Activated T-helper 2 cell treated with anti-CD3 and anti-CD28 coated beads, Interferon-gamma antibody, Interleukin-2, Interleukin-4, amounts not matched to agents 10 μg/mL and 5 μg/mL and 100 μg/mL, durations not matched to agents 14 hours and 24 hours and 36 hours (primary cell): ENCODE measurements around the gene FASTK. TPM values are rescaled to one million over a fixed set of nuclear protein-coding genes. Genes with fewer than 3 reads are reported as not detected.
"Not testable (repeated sequence)": the region's sequence is repeated elsewhere in the genome, so short reads cannot be mapped to it uniquely, and the experiment has no call there.

Experiments
- DNase-seq: peaks from one replicate; pipeline ENCODE4 v3.0.0; 2021; ENCODE audit warnings: low spot score
- H3K27ac Mint-ChIP-seq: one replicate; pipeline ENCODE4 v1.8.0; 2021; ENCODE audit warnings: mixed read lengths
- H3K27me3 Mint-ChIP-seq: one replicate; pipeline ENCODE4 v1.8.0; 2021; ENCODE audit warnings: low read depth, mixed read lengths
- H3K36me3 Mint-ChIP-seq: one replicate; pipeline ENCODE4 v1.8.0; 2021; ENCODE audit warnings: low read depth, mixed read lengths
- H3K4me1 Mint-ChIP-seq: one replicate; pipeline ENCODE4 v1.8.0; 2021; ENCODE audit warnings: low read depth, mixed read lengths
- H3K4me3 Mint-ChIP-seq: one replicate; pipeline ENCODE4 v1.8.0; 2021; ENCODE audit warnings: low read depth, mild to moderate bottlenecking, moderate library complexity, mixed read lengths
- H3K9me3 Mint-ChIP-seq: one replicate; pipeline ENCODE4 v1.8.0; 2021; ENCODE audit warnings: mixed read lengths
- intact Hi-C: fragments of 100-400 bp; cut with micrococcal nuclease; formaldehyde crosslinking; loops from one replicate; pipeline ENCODE4 v1.15.1; 2023
- total RNA-seq: library from RNA; stranded (reverse); gene quantifications from 2 replicates; pipeline ENCODE4 v1.2.3, GENCODE V29; 2022

FASTK gene
- total RNA-seq, 1 donor from 2014 or later: 83.2 TPM

DNA sequence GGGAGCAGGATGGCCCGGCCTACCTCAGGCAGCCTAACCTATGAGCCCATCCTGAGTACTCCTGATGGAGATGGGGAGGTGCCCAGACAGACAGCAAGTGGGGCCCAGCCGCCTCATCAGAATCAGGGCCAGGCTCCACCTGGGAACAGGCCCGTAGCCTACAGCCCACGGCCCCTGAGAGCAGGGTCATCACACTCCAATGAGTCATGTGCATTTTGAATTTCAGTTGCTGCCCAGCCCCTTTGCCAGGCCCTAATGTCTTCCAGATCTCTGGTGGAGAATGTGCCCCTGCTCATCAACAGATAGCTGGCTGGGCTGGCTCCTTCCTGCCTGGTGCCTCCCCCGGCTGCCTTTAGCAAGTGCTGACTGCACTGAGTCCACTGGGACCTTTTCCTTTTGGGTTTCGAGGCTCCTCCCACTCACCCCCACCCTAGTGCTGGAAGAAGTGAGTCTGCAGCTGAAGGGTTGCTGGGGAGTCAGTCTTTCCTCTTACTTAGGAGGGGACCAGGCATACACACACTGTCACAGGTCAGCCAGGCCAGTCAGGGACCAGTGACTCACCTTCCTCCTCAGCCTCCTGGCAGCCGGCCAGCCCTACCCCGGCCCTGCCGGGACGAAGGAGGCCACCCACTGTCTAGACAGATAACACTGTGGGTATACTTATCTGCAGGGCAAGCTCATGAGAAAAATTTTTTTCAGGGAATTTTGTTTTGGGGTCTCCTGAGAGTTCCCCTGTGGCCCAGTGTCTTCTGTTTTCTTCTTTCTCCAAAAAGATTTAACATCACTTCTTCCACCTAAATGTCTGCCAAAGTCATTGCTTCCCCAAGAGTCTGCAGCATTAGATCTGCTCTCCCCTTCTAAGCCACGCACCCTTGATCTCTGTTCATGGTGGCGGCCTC, 41.4 kb downstream of the FASTK start:
- H3K9me3 Mint-ChIP-seq: no peaks in the 10 kb centered on the region
- H3K27ac Mint-ChIP-seq: peak overlapping the region; percentile 91
- intact Hi-C loops: loop anchor here (1.0 kb wide), 2 partner anchors 11 to 19 kb away; partner anchors contain the start of gene ABCB8
- DNase-seq: no peak
- H3K36me3 Mint-ChIP-seq: peaks cover 20% of the 10 kb centered on the region
- H3K4me3 Mint-ChIP-seq: no peak overlapping the region
- peaks cover 15% of the 10 kb centered on the region for H3K4me1 Mint-ChIP-seq
- no peaks in the 10 kb centered on the region for H3K27me3 Mint-ChIP-seq

DNA sequence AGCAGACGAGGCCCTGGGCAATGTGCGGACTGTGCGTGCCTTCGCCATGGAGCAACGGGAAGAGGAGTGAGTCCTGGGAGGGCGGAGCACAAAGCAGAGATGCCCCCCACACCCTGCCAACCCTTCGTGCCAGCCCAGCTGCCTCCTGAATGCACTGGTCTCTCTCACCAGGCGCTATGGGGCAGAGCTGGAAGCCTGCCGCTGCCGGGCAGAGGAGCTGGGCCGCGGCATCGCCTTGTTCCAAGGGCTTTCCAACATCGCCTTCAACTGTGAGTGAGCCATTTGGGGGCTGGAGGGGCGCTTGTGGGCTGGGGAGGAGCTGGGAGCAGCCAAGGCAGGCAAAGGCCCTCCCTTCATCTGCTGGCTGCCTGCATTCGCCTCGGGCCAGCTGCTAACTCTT, 44.7 kb downstream of the FASTK start:
- Mint-ChIP-seq H3K4me3 (no peak overlapping the region), H3K27ac (no peak overlapping the region), H3K36me3 (peaks cover 20% of the 10 kb centered on the region), H3K4me1 (peaks cover 15% of the 10 kb centered on the region), H3K27me3 (no peaks in the 10 kb centered on the region), H3K9me3 (no peaks in the 10 kb centered on the region)
- DNase-seq: no peak
- intact Hi-C loops: no loop called here

DNA sequence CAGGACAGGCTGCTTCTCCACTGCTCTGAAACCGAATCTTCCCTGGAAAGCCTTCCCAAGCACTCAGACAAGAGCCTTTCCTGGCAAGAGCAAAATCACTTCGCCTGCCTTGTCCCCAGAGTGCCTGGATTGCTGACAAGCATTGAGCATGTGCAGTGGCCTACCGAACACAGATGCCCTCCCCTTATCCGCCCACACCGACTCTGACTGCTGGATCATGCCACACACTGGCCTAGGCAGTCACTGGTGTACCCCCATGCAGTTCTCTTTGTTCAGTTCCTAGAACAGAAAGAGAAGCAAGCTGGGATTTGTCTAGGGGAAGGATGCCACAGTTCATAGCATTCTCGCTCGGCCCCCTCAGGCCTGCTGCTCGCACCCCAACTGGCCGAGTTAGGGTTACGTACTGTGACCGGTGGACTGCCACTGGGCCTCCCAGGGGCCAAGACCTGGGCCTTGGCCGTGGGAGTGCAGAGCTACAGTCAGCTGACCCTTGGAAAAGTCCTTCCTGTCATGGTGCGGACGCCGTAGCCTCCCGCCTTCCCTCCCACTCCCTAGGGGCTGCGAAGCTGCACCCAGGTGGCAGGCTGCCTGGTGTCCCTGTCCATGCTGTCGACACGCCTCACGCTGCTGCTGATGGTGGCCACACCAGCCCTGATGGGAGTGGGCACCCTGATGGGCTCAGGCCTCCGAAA, 45.4 kb downstream of the FASTK start:
- no peak overlapping the region for H3K4me3 Mint-ChIP-seq
- intact Hi-C loops: no loop called here
- peaks cover 15% of the 10 kb centered on the region for H3K4me1 Mint-ChIP-seq
- H3K9me3 Mint-ChIP-seq: no peaks in the 10 kb centered on the region
- H3K27ac Mint-ChIP-seq: no peak overlapping the region
- no peaks in the 10 kb centered on the region for H3K27me3 Mint-ChIP-seq
- DNase-seq: no peak
- peaks cover 20% of the 10 kb centered on the region for H3K36me3 Mint-ChIP-seq

DNA sequence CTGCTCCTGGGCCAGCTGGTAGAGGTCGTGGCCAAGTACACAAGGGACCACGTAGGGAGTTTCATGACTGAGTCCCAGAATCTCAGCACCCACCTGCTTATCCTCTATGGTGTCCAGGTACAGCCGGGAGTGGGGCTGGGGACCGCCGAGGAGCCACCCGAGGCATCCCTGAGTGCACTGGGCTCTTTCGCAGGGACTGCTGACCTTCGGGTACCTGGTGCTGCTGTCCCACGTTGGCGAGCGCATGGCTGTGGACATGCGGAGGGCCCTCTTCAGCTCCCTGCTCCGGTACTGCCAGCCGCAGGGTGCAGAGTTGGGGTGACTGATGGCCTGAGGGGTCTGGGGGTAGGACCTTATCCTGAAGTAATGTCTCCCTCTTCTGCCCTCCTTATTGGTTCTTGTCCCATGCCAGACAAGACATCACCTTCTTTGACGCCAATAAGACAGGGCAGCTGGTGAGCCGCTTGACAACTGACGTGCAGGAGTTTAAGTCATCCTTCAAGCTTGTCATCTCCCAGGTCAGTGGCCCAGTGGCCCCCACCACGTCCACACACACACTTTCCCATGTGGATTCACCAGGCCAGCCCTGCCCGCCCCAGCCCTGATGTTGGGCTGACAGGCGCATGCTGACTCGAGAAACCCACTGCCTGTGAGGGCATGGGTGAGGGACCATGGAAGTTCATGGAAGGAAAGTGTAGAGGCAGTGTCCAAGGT, 46.1 kb downstream of the FASTK start:
- H3K4me3 Mint-ChIP-seq: no peak overlapping the region
- no peak for DNase-seq
- H3K36me3 Mint-ChIP-seq: peaks cover 20% of the 10 kb centered on the region
- peaks cover 9% of the 10 kb centered on the region for H3K4me1 Mint-ChIP-seq
- intact Hi-C loops: no loop called here
- no peaks in the 10 kb centered on the region for H3K27me3 Mint-ChIP-seq
- no peaks in the 10 kb centered on the region for H3K9me3 Mint-ChIP-seq
- no peak overlapping the region for H3K27ac Mint-ChIP-seq

DNA sequence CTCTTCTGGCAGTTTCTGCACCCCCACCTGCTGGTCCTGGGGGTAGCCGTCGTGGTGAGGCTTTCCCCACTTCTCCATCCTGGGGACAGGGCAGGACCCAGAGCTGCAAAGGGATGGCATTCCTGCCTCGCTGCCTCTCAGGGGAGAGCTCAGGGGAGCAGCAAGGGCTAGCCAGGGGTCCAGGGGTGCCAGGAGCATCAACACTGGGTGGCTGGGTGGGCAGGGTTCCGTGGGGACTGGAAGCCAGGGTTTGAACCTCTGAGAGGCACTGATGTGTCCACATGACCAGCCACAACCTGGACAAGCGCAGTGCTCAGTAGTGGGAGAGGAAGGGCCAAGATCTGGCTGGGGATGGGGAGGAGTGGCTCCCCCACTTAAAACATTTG, 46.8 kb downstream of the FASTK start:
- H3K4me3 Mint-ChIP-seq: no peak overlapping the region
- H3K27me3 Mint-ChIP-seq: no peaks in the 10 kb centered on the region
- DNase-seq: no peak
- intact Hi-C loops: no loop called here
- H3K9me3 Mint-ChIP-seq: no peaks in the 10 kb centered on the region
- no peak overlapping the region for H3K27ac Mint-ChIP-seq
- H3K4me1 Mint-ChIP-seq: peaks cover 7% of the 10 kb centered on the region
- H3K36me3 Mint-ChIP-seq: peaks cover 16% of the 10 kb centered on the region

DNA sequence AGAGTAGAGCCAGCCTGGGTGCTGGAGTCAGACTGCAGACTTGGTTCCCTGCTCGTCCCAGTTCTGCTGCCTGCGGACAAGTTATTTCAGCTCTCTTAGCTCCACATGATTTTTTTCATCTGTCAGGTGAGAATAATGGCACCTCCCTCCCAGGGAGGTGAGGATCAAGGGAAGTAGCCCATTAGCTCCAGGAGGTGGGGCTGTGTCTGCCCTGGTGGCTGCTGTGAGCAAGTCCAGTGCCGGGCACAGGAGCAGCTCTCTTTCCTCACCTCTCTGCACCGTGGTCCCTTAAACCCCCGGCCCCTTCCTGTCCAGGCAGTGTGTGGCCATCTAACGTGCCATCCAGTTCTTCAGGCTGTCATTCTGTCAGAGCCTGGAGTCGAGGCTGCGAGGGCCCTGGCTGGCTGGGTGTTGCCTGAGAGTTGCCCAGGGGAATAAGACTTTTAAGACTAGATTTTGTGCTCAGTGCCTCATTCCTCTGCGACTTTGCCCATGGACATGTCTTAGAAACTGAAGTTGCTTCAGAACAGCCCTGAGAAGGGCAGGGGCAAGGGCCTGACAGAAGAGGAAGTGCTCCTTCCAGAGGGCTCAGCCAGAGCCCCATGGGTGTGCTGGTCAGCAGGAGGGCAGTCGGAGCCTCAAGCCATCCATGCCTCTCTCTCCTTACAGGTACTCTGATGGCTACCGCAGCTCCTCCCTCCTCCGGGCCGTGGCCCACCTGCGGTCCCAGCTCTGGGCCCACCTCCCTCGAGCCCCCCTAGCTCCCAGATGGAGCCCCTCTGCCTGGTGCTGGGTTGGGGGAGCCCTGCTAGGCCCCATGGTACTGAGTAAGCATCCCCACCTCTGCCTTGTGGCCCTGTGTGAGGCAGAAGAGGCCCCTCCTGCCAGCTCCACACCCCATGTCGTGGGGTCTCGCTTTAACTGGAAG, 47.4 kb downstream of the FASTK start:
- Mint-ChIP-seq H3K27me3 (no peaks in the 10 kb centered on the region), H3K4me3 (no peak overlapping the region), H3K9me3 (no peaks in the 10 kb centered on the region), H3K27ac (no peak overlapping the region), H3K4me1 (peaks cover 7% of the 10 kb centered on the region), H3K36me3 (peaks cover 19% of the 10 kb centered on the region)
- intact Hi-C loops: no loop called here
- no peak for DNase-seq

DNA sequence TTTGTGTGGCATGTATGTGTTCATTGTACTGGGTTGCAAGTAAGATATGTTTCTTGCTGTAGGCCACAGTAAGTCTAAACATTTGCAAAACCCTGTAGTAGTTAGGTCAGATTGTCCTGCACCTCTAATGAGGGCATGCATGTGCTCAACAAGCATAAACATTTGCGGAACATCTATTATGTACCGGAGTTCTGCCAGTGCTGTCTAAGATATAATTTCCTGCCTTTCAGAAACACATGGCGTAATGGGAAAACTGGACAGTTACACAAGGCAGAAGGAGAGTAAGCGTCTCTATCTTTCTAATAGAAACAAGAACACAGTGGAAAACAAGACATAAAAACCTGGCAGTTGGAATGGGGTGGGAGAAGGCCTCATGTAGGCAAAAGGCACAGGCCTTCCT, 49.6 kb downstream of the FASTK start:
- Mint-ChIP-seq H3K27me3 (no peaks in the 10 kb centered on the region), H3K36me3 (peaks cover 9% of the 10 kb centered on the region), H3K27ac (no peak overlapping the region), H3K4me3 (no peak overlapping the region), H3K4me1 (peaks cover 13% of the 10 kb centered on the region), H3K9me3 (no peaks in the 10 kb centered on the region)
- no peak for DNase-seq
- intact Hi-C loops: no loop called here

DNA sequence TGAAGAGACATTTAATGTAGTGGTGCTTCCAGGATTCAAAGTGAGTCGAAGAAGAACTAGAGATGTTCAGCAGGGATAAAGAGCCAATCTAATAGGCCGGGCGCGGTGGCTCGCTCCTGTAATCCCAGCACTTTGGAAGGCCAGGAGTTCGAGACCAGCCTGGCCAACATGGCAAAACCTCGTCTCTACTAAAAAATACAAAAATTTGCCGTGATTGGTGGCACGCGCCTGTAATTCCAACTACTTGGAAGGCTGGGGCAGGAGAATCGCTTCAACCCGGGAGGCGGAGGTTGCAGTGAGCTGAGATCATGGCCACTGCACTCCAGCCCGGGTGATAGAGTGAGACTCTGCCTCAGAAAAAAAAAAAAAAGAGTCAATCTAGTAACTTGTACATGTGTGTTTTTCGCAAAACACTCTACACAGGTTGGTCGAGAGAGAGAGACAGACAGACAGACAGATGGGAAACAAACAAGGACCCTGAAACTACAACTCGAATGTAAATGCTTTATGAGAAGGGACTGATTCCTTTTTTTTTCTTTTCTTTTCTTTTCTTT, 51.6 kb downstream of the FASTK start:
- Mint-ChIP-seq H3K27ac (peak overlapping the region; percentile 93), H3K36me3 (peaks cover 3% of the 10 kb centered on the region), H3K9me3 (no peaks in the 10 kb centered on the region), H3K27me3 (peaks cover 2% of the 10 kb centered on the region), H3K4me1 (peaks cover 13% of the 10 kb centered on the region), H3K4me3 (peak overlapping the region; percentile 96)
- no peak for DNase-seq
- intact Hi-C loops: loop anchor here (1.0 to 2.0 kb wide), 5 partner anchors 10 to 322 kb away; partner anchors contain the start of gene TMUB1

DNA sequence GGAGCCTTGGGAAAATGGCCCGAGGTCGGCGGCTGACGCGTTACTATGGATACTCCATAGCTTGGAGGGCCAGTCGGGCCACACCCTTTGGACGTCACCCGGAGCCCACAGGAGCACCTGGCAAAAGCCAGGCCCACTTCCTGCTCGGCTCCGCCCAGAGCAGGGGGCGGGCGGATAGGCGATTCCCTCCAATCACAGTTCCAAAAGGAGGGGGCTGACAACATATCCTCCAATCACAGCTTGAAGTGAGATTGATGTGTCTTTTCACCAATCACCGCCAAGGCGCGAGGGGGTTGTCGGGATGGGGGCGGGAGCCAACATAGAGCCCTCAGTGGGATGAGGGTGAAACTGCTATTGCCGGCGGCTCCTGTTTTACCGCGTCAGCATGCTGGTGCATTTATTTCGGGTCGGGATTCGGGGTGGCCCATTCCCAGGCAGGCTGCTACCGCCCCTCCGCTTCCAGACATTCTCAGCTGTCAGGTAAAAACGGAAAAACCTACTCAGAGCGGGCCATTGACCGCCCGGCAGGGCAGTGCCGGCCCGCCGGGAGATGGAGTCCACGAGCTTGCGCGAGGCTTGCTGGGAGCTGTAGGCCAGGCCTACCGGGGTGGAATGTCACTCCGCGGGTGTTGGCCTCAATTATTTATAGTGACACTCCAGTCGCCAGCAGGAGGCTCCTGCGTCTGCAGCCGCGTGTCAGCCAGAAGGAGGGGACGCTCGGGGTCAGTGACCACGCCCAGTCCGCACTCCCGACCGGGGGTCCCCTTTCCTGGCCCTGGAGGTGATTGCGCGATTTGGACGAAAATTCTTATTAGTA, 52.3 kb downstream of the FASTK start, which contains the start of gene ABCB8:
Gene ABCB8 (plus strand): TSS at position 320 of the 817 bp plus-strand sequence. CDS start 66 bp downstream, at position 386.
- Mint-ChIP-seq H3K27ac (peak within 1 kb of the TSS; percentile 93), H3K36me3 (peaks cover 3% of the 10 kb centered on the region), H3K4me1 (peaks cover 13% of the 10 kb centered on the region), H3K27me3 (peaks cover 2% of the 10 kb centered on the region), H3K9me3 (no peaks in the 10 kb centered on the region), H3K4me3 (peak within 1 kb of the TSS; percentile 96)
- DNase-seq: peak; percentile 99
- intact Hi-C loops: loop anchor here (1.0 to 2.0 kb wide), 5 partner anchors 11 to 322 kb away; partner anchors contain the start of gene TMUB1

DNA sequence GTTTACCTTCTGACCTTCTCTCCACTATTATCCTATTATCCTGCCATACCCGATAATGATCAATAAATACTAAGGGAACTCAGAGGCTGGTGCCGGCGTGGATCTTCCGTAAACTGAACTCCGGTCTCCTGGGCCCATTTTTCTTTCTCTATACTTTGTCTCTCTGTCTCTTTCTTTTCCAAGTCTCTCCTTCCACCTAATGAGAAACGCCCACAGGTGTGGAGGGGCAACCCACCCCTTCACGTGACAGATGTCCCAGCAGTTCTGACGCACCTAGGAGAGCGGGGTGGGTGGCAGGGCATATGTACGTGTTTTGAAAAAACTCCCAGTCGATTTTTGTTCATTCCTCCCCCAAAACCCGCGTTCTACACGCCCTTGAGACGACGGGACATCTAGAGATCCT, 52.9 kb downstream of the FASTK start:
- Mint-ChIP-seq H3K4me3 (peak overlapping the region; percentile 96), H3K27ac (peak overlapping the region; percentile 93), H3K4me1 (peaks cover 13% of the 10 kb centered on the region)
- not testable (repeated sequence) for H3K36me3 Mint-ChIP-seq, H3K27me3 Mint-ChIP-seq, DNase-seq, H3K9me3 Mint-ChIP-seq
- intact Hi-C loops: loop anchor here (1.0 to 2.0 kb wide), 5 partner anchors 12 to 323 kb away; partner anchors contain the start of gene TMUB1
